NCI-H1105 treated with DMSO at 0.1 percent for 48 hours (cell line): Measurements from ENCODE around the gene CDK9.
"Not testable (repeated sequence)": the region's sequence is repeated elsewhere in the genome, so short reads cannot be mapped to it uniquely, and the experiment has no call there.

Experiments
- DNase-seq: peaks from one replicate; lab custom pipeline; 2025; lab: John Stamatoyannopoulos, UW

CDK9 gene

GRCh38 chr9:127785933-127786772, at the start of gene CDK9:
CDK9 (plus strand) TSS chr9:127786034; CDS start chr9:127786149, 115 bp downstream.
- DNase-seq = peak; percentile 79

- DNase-seq = no peak
Measured at GRCh38 chr9:127738666-127739065, 47.2 kb upstream of the CDK9 start.

- no peak for DNase-seq
Measured at GRCh38 chr9:127739614-127740330, 46.1 kb upstream of the CDK9 start.

DNA sequence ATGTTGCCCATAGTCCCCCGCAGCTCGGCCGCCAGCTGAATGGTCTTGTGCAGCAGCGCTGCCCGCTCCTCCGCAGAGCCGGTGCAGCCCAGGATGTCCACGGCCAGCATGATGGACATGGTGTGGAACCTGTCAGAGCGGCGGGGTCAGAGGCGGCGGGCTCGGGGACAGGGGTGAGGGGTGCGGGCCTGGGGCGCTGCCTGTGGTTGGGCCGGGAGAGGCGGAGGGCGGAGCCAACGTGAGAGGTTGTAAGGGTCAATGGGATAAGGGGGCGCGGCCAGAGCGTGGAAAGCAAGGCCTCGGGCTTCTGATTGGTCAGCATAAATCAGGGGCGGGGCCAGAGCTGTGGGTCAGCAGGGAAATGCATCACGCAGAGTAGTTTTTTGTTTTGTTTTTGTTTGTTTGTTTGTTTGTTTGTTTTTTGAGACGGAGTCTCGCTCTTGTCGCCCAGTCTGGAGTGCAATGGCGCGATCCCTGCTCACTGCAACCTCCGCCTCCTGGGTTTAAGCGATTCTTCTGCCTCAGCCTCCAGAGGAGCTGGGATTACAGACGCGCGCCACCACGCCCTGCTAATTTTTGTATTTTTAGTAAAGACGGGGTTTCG, 43.9 kb upstream of the CDK9 start:
- DNase-seq = no peak

DNA sequence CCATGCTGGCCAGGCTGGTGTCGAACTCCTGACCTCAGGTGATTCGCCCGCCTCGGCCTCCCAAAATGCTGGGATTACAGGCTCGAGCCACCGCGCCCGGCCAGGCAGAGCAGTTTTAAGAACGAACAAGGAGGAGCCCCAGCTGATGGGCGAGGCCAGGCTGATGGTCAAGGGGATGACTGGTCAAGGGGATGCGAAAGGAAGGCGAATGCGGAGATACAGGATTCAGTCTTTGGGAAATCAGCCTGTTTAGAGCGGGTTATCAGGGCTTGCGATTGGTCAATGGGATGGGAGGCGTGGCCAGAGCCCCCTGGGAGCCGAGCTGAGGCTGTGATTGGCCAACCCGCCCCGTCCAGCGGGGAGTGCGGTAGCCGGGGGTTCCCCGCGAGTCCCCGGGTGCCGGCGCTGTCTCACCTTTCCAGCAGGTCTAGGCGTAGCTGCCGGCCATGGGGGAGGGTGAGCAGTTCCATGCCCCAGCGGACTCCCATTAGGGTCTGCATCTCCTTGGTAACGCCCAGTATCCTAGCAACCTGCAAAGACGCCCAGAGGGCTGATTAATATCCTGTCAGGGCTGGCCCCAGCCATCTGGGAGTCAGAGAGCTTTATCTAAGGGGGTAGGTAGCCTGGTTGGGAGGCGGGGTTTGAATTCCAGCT, 43.3 kb upstream of the CDK9 start:
- peak; percentile 50 for DNase-seq

- DNase-seq = no peak
Measured at GRCh38 chr9:127744398-127745110, 41.3 kb upstream of the CDK9 start.

DNA sequence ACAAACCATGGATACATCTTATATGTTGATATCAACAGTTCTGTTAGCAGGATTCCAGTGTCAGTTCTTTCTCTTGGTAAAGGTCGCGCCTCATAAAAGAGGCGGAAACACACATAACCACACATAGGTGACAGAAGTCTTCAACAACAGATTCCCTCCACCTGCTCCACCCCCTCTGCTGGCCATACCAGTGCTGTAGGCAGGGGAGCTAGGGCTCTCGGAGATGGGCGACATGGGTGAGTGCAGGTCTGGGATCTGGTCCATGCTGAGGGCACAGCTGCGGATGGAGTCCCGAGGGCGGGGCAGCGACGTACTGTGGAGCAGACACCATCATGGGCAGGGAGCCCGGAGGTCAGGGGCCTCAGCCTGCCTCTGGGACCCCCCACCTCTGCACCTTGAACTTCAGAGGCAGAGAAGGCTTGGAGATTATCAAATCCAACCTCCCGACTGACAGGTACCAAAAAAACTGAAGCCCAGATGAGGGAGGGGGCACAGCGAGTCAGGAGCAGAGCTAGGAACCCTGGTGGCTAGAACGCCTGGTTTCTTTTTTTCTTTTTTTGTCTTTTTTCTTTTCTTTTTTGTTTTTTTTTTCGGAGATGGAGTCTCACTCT, 38.8 kb upstream of the CDK9 start:
- no peak for DNase-seq

DNA sequence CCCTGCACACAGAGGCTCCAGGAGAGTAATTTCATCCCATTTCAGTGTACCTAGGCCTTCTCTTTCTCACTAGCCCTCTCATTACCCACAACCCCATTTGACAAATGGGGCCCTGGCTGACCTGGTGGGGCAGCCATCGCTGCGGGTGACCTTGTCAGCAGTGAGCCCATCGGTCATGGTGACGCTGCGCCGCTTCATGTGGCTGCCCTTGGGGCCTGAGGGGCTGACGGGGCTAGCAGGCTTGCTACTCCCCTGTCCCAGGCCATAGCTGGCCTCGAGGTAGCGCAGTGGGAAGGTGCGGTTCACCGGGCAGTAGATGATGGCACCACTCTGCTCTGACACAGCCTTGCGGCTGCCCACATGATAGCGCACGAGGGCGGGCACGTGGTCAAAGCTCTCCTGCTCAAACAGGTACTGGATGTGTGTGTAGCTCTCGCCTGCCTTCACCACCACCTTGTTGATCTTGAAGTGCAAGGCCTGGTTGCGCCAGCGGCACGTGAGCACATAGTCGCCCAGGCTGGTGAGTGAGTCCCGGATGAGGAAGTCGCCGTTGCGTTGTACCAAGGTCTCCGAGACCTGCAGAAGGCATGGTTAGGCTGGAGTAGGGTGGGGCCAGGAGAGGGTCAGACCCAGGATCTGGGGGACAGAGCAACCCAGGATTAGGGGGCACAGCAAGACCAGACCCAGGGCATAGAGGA, 36.6 kb upstream of the CDK9 start:
- no peak for DNase-seq

- DNase-seq = no peak
Measured at GRCh38 chr9:127751269-127752054, 34.4 kb upstream of the CDK9 start.

- DNase-seq = no peak
Measured at GRCh38 chr9:127753148-127753547, 32.7 kb upstream of the CDK9 start.

DNA sequence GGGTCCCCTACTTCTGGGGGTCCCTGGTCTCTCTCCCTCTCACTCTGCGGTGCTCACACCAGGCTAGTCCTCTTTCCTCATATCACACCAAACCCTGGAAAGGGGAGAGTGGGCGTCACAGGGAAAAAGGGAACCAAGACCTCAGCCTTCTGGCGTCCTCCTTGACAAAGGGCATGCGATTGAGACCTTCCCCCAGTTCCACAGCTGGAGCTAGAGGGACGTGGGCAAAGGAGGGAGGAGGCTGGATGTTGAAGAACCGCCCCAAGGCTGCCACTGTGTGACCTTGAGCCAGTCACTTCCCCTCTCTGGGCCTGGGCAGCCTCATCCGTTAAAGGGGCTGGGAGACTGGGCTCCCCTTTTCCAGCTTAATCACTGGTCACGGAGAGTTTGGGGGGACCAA, 32.2 kb upstream of the CDK9 start:
- DNase-seq = no peak

- DNase-seq = peak; percentile 30
Measured at GRCh38 chr9:127754099-127755060, 31.5 kb upstream of the CDK9 start.

DNA sequence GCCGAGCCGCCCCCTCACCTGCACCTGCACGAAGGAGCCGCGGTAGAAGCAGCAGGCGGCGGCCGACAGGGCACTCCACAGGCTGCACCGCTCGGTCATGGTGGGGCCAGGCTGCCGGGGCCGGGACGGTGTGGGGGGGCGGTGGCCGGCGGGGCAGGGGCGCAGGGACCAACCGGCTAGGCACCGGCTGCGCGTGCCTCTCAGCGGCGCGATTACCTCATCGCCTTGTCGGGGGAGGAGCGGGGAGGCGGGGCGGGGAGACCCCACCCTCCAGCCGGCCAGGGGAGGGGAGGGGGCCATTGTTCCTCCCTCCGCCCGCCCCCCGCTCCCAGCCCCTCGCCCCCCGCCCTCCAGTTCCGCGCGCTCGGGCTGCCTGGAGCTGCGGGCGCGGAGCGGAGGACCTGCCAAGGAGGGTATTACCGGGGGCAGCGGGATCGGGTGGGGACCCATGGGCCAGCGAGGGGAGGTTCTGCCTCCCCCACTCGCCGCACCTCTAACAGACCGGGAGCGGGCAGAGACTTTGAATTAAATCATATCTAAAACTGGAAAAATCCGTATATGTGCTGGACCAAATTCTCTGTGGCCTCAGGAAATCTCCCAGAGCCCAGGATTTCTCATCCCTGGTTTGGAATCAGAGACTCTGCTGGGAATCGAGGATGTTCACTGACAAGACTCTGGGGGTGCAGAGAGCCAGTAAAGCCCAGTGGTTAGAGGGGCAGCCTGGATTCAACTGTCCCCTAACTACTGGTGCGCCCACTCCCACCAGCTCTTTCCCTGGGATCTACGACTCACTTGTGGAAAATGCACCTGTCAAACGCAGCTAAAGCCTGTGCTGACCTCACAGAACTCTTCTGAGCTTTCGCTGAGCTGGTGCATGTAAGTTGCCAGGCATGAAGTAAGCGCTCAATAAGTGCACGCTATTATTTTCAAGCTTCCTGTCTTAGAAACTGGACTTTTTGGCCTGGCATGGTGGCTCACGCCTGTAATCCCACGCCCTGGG, 30.5 kb upstream of the CDK9 start:
- DNase-seq = no peak

DNA sequence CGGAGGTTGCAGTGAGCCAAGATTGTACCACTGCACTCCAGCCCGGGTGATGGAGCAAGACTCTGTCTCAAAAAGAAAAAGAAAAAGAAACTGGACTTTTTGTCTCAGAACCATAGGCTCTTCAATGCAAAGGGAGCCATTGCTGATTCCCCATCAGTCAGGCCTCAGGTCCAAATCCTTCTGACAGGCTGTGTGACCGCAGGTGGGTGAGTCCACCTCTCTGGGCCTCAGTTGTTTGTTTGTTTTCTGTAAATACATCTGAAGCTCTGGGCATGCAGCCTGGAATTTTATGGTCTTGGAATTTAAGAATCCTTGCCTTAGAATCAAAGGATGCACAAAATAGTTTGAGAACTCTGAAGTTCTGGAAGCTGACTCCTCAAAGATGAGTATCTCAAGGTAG, 29.6 kb upstream of the CDK9 start:
- no peak for DNase-seq

GRCh38 chr9:127756776-127757175, 29.1 kb upstream of the CDK9 start:
- not testable (repeated sequence) for DNase-seq

DNA sequence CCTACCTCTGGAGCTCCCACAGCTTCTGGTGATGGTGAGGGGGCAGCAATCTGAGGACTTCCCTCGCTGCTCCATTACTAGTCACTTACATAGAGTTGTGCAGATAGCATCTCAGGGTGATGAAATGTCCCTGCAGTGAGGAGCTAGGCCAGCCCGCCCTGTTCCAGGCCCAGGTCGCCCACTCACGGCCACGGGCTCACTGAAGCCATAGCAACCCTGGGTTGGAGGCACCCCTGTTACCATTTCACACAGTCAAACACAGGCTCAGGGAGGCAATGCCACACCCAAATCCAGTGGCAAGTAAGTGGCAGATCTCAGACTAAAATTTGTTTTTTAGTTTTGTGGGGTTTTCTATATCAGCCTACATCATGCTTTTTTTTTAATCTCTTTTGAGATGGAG, 27.0 kb upstream of the CDK9 start:
- no peak for DNase-seq

DNA sequence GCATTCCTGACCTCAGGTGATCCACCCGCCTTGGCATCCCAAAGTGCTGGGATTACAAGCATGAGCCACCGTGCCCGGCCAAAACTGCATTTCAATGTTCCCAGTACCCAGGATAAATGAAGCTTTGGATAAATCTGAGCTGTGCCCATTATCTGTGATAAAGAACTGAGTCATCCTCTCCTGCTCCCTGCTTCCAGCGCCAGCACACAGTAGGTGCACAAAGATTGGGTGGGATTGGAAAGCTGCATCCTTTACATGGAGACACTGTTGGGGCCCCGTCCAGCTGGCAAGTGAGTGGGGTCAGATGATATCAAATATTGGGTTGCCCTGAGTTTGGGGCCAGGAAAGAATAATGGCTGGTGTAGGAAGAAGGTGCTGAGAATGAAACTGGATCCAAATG, 24.8 kb upstream of the CDK9 start:
- DNase-seq = no peak
